Fibroblast of lung (primary cell): ENCODE measurements around the gene RAP1GAP2.

Experiments
- CTCF ChIP-seq, 2 donors: IDR thresholded peaks in 1 of 2; conservative IDR thresholded peaks in 1 of 2; 1 replicate in 1 of 2; 2 replicates in 1 of 2; pipeline ENCODE4 v1.5.1; 2011 to 2012; ENCODE audit warnings: low read length in 2 of 2, control low read depth in 1 of 2, inconsistent platforms in 1 of 2, low read depth in 1 of 2, mild to moderate bottlenecking in 1 of 2
- EZH2 ChIP-seq: IDR thresholded peaks from 2 replicates; pipeline ENCODE4 v1.5.1; 2012; ENCODE audit warnings: low read length, control low read depth, mild to moderate bottlenecking; ENCODE audit errors: missing control alignments

GRCh38 chr17:3038941-3039340 is 242.7 kb downstream of the RAP1GAP2 start:
- TF ChIP-seq CTCF (conservative IDR thresholded peaks at IDR 0.05 in 1 of 2, IDR thresholded peaks at IDR 0.05 in 1 of 2; ENCODE audit: low read depth in 1 of 2, low read length in 2 of 2) (no peak), EZH2 (no peak)
